IMR-90 (cell line): Measurements from ENCODE around the gene PCDHGA4.

ENCODE experiments used
- CHD1 ChIP-seq: IDR thresholded peaks from 2 replicates; pipeline ENCODE4 v1.6.1; 2012; ENCODE audit warnings: low read depth, low read length, improper control_type of control experiment
- FOS ChIP-seq: fragments of 150-350 bp; IDR thresholded peaks from 2 replicates; pipeline ENCODE4 v1.6.1; 2016; ENCODE audit warnings: low read depth, low read length
- MAZ ChIP-seq: IDR thresholded peaks from 2 replicates; pipeline ENCODE4 v1.6.1; 2012; ENCODE audit warnings: low read depth, mild to moderate bottlenecking, low read length, improper control_type of control experiment, moderate library complexity, borderline replicate concordance
- POLR2A ChIP-seq: IDR thresholded peaks from 2 replicates; pipeline ENCODE4 v1.6.1; 2012; ENCODE audit warnings: mild to moderate bottlenecking, low read depth, low read length
- RFX5 ChIP-seq: IDR thresholded peaks from 2 replicates; pipeline ENCODE4 v1.8.0; 2012; ENCODE audit warnings: low read depth, mild to moderate bottlenecking, low read length, moderate library complexity
- TF ChIP-seq, protein P1 (sequence below): conservative IDR thresholded peaks from 2 replicates; pipeline ENCODE4 v1.5.1; 2012; ENCODE audit warnings: mild to moderate bottlenecking, low read depth, low read length, improper control_type of control experiment

DNA sequence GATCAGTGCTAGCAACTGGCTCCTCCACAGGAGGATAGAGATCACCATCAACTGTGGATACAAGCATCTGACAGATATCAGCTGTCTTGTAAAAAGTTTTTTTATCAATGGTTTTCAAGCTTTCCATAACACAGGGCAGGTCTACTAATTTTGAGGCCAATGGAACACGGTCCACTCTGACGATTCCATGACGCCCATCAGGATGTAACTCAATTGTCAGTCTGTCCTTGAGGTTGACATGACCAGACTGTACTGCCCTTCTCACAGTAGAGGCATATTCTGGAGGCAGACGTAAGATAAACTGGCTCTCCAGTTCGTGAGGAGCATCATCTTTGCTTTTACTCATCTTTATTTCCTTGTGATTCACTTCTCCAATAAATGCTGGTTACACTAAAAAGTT, 35.1 kb upstream of the PCDHGA4 start:
- TF ChIP-seq, protein P1, sequence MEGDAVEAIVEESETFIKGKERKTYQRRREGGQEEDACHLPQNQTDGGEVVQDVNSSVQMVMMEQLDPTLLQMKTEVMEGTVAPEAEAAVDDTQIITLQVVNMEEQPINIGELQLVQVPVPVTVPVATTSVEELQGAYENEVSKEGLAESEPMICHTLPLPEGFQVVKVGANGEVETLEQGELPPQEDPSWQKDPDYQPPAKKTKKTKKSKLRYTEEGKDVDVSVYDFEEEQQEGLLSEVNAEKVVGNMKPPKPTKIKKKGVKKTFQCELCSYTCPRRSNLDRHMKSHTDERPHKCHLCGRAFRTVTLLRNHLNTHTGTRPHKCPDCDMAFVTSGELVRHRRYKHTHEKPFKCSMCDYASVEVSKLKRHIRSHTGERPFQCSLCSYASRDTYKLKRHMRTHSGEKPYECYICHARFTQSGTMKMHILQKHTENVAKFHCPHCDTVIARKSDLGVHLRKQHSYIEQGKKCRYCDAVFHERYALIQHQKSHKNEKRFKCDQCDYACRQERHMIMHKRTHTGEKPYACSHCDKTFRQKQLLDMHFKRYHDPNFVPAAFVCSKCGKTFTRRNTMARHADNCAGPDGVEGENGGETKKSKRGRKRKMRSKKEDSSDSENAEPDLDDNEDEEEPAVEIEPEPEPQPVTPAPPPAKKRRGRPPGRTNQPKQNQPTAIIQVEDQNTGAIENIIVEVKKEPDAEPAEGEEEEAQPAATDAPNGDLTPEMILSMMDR: no peak
- no peak for TF ChIP-seq POLR2A
- no peak for TF ChIP-seq FOS
- TF ChIP-seq MAZ: no peak
- no peak for TF ChIP-seq CHD1
- no peak for TF ChIP-seq RFX5
